Osteoblast (primary cell): ENCODE results near the gene PTPRD. TPM values are rescaled to one million over a fixed set of nuclear protein-coding genes. Genes with fewer than 3 reads are reported as not detected.

ENCODE experiments used
- DNase-seq: peaks from one replicate; pipeline ENCODE4 v3.0.0; 2011; ENCODE audit warnings: low spot score, mixed read lengths; ENCODE audit not compliant: insufficient read length; ENCODE audit errors: missing footprints
- H2AFZ ChIP-seq: 2 replicates; pipeline ENCODE4 v1.6.0; 2011; ENCODE audit warnings: mild to moderate bottlenecking, low read length
- H3K27ac ChIP-seq: 2 replicates; pipeline ENCODE4 v1.5.1; 2011; ENCODE audit warnings: mild to moderate bottlenecking, low read depth, low read length, moderate library complexity
- H3K27me3 ChIP-seq: 2 replicates; pipeline ENCODE4 v1.6.0; 2012; ENCODE audit warnings: mild to moderate bottlenecking, control low read depth, inconsistent platforms, low read length, moderate library complexity; ENCODE audit not compliant: insufficient read depth
- H3K36me3 ChIP-seq: 2 replicates; pipeline ENCODE4 v1.5.1; 2011; ENCODE audit warnings: mild to moderate bottlenecking, low read length, control low read depth, moderate library complexity; ENCODE audit not compliant: insufficient read depth
- H3K4me1 ChIP-seq: 2 replicates; pipeline ENCODE4 v1.5.1; 2011; ENCODE audit warnings: mild to moderate bottlenecking, low read length, control low read depth, moderate library complexity; ENCODE audit not compliant: insufficient read depth
- H3K4me2 ChIP-seq: 2 replicates; pipeline ENCODE4 v1.6.0; 2011; ENCODE audit warnings: mild to moderate bottlenecking, low read length; ENCODE audit not compliant: insufficient read depth
- H3K4me3 ChIP-seq: fragments of 200-600 bp; sonication (generic); 3 replicates; pipeline ENCODE4 v1.5.1; 2012; ENCODE audit warnings: mild to moderate bottlenecking, low read length, inconsistent platforms; ENCODE audit not compliant: insufficient read depth
- H3K79me2 ChIP-seq: 2 replicates; pipeline ENCODE4 v1.6.0; 2012; ENCODE audit warnings: mild to moderate bottlenecking, low read length, control low read depth, inconsistent platforms; ENCODE audit not compliant: insufficient read depth
- H3K9me3 ChIP-seq: 2 replicates; pipeline ENCODE4 v1.5.1; 2011; ENCODE audit warnings: low read depth, low read length, control low read depth
- H4K20me1 ChIP-seq: 2 replicates; pipeline ENCODE4 v1.6.0; 2012; ENCODE audit warnings: mild to moderate bottlenecking, low read length, control low read depth; ENCODE audit not compliant: insufficient read depth
- CTCF ChIP-seq: IDR thresholded peaks from 2 replicates; pipeline ENCODE4 v1.5.1; 2011; ENCODE audit warnings: mild to moderate bottlenecking, low read depth, low read length, moderate library complexity; ENCODE audit errors: extremely low read depth
- total RNA-seq: library from RNA; depleted of rRNA; stranded (reverse); fragments of >200 nt; gene quantifications from 2 replicates; pipeline ENCODE4 v1.2.3, GENCODE V29; 2012

PTPRD gene
- total RNA-seq, 1 donor, result 23.9 TPM

- Histone ChIP-seq H3K27me3 (no peaks in the 10 kb centered on the region), H3K4me2 (no peak overlapping the region), H3K36me3 (no peaks in the 10 kb centered on the region), H3K4me1 (no peaks in the 10 kb centered on the region), H3K27ac (no peak overlapping the region), H3K9me3 (no peaks in the 10 kb centered on the region), H2AFZ (no peak overlapping the region), H3K4me3 (no peak overlapping the region), H4K20me1 (no peaks in the 10 kb centered on the region), H3K79me2 (no peaks in the 10 kb centered on the region)
- TF ChIP-seq CTCF, result no peak
- no peak for DNase-seq
Observed at GRCh38 chr9:8430945-8431344, 2181.9 kb downstream of the PTPRD start.

- Histone ChIP-seq H3K9me3 (no peaks in the 10 kb centered on the region), H4K20me1 (no peaks in the 10 kb centered on the region), H3K36me3 (no peaks in the 10 kb centered on the region), H3K4me1 (no peaks in the 10 kb centered on the region), H3K27me3 (no peaks in the 10 kb centered on the region), H3K4me3 (no peak overlapping the region), H3K27ac (no peak overlapping the region), H2AFZ (no peak overlapping the region), H3K79me2 (no peaks in the 10 kb centered on the region), H3K4me2 (no peak overlapping the region)
- no peak for DNase-seq
- no peak for TF ChIP-seq CTCF
Observed at GRCh38 chr9:8429768-8430167, 2183.0 kb downstream of the PTPRD start.

- Histone ChIP-seq H3K79me2 (no peaks in the 10 kb centered on the region), H3K4me3 (no peak overlapping the region), H4K20me1 (no peaks in the 10 kb centered on the region), H3K9me3 (no peaks in the 10 kb centered on the region), H3K4me2 (no peak overlapping the region), H3K36me3 (no peaks in the 10 kb centered on the region), H2AFZ (no peak overlapping the region), H3K27ac (no peak overlapping the region), H3K4me1 (no peaks in the 10 kb centered on the region), H3K27me3 (no peaks in the 10 kb centered on the region)
- no peak for DNase-seq
- no peak for TF ChIP-seq CTCF
Observed at GRCh38 chr9:8429157-8429556, 2183.6 kb downstream of the PTPRD start.

GRCh38 chr9:8428389-8428788 lies 2184.4 kb downstream of the PTPRD start:
- Histone ChIP-seq H3K9me3 (no peaks in the 10 kb centered on the region), H3K4me2 (no peak overlapping the region), H3K4me1 (no peaks in the 10 kb centered on the region), H2AFZ (no peak overlapping the region), H4K20me1 (no peaks in the 10 kb centered on the region), H3K27ac (no peak overlapping the region), H3K4me3 (no peak overlapping the region), H3K36me3 (no peaks in the 10 kb centered on the region), H3K27me3 (no peaks in the 10 kb centered on the region), H3K79me2 (no peaks in the 10 kb centered on the region)
- no peak for DNase-seq
- TF ChIP-seq CTCF, result no peak
